HUES48 (cell line): Measurements from ENCODE around the gene DOCK6.
A peak's percentile ranks its signal among the peaks of the same experiment; 100 is the strongest.

Experiments used
- H3K27ac ChIP-seq: one replicate; pipeline ENCODE4 v1.7.0; 2013; ENCODE audit warnings: low read depth, low read length, inconsistent platforms
- H3K27me3 ChIP-seq: 2 replicates; pipeline ENCODE4 v1.6.1; 2013; ENCODE audit warnings: mild to moderate bottlenecking, low read length; ENCODE audit not compliant: control insufficient read depth, insufficient read depth
- H3K36me3 ChIP-seq: 2 replicates; pipeline ENCODE4 v1.6.1; 2013; ENCODE audit warnings: low read length; ENCODE audit not compliant: control insufficient read depth, insufficient read depth
- H3K4me1 ChIP-seq: 2 replicates; pipeline ENCODE4 v1.6.1; 2013; ENCODE audit warnings: mild to moderate bottlenecking, low read length; ENCODE audit not compliant: control insufficient read depth, insufficient read depth
- H3K4me3 ChIP-seq: 2 replicates; pipeline ENCODE4 v1.5.1; 2013; ENCODE audit warnings: mild to moderate bottlenecking, low read depth, low read length
- H3K9ac ChIP-seq: 2 replicates; pipeline ENCODE4 v1.6.1; 2013; ENCODE audit warnings: mild to moderate bottlenecking, low read depth, low read length, moderate library complexity
- H3K9me3 ChIP-seq: 2 replicates; pipeline ENCODE4 v1.6.1; 2013; ENCODE audit warnings: low read length; ENCODE audit not compliant: control insufficient read depth, insufficient read depth

The DOCK6 gene, protein sequence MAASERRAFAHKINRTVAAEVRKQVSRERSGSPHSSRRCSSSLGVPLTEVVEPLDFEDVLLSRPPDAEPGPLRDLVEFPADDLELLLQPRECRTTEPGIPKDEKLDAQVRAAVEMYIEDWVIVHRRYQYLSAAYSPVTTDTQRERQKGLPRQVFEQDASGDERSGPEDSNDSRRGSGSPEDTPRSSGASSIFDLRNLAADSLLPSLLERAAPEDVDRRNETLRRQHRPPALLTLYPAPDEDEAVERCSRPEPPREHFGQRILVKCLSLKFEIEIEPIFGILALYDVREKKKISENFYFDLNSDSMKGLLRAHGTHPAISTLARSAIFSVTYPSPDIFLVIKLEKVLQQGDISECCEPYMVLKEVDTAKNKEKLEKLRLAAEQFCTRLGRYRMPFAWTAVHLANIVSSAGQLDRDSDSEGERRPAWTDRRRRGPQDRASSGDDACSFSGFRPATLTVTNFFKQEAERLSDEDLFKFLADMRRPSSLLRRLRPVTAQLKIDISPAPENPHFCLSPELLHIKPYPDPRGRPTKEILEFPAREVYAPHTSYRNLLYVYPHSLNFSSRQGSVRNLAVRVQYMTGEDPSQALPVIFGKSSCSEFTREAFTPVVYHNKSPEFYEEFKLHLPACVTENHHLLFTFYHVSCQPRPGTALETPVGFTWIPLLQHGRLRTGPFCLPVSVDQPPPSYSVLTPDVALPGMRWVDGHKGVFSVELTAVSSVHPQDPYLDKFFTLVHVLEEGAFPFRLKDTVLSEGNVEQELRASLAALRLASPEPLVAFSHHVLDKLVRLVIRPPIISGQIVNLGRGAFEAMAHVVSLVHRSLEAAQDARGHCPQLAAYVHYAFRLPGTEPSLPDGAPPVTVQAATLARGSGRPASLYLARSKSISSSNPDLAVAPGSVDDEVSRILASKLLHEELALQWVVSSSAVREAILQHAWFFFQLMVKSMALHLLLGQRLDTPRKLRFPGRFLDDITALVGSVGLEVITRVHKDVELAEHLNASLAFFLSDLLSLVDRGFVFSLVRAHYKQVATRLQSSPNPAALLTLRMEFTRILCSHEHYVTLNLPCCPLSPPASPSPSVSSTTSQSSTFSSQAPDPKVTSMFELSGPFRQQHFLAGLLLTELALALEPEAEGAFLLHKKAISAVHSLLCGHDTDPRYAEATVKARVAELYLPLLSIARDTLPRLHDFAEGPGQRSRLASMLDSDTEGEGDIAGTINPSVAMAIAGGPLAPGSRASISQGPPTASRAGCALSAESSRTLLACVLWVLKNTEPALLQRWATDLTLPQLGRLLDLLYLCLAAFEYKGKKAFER (N-terminal part only)

DNA sequence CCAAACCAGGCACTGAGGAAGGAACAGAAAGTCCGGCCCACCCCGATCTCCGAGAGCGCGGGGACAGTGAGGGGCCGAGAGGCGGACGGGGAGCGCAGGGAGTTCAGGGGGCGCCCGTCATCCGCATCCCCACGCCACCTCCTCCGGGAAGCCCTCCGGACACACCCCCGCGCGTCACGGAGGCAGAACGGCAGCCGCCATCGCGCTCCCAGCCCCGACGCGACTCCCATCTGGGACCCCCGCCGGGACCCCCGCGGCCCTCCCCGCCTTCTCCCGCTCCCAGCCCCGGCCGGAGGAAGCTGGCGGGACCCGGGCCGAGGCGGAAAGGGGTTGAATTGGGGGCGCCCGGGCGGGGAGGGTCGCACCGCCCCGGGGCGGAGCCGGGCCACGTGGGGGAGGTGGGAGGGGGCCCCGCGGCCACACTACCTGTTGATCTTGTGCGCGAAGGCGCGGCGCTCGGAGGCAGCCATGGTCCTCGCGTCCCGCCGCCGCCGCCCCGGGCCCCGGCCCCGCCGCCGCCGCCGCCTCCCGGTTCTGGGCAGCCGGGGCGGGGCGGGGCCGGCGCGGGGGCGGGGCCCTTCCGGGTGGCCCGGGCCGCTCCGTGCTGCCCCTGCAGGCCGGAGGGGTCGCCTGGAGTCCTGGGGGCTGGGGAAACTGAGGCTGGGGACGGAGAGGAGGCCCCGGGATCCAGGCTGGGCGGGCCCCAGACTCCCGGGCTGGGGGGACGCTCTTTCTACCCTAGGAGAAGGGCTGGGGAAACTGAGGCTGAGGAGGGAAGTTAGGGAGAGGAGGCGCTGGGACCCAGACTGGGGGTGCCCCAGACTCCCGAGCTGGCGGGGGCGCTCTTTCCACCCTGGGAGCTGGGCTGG lies at the start of gene DOCK6:
Gene DOCK6, minus strand, starts transcription at position 554 of the 869 bp plus-strand sequence. Its CDS starts 84 bp downstream, at position 470.
- no peaks in the 10 kb centered on the region for H3K9me3 ChIP-seq
- no peaks in the 10 kb centered on the region for H3K36me3 ChIP-seq
- H3K27ac ChIP-seq = peak within 1 kb of the TSS; percentile 28
- H3K4me3 ChIP-seq = peak within 1 kb of the TSS; percentile 77
- H3K9ac ChIP-seq = no peak within 1 kb of the TSS; the same call in 1 of the 2 replicates
- no peaks in the 10 kb centered on the region for H3K4me1 ChIP-seq
- H3K27me3 ChIP-seq = no peaks in the 10 kb centered on the region

DNA sequence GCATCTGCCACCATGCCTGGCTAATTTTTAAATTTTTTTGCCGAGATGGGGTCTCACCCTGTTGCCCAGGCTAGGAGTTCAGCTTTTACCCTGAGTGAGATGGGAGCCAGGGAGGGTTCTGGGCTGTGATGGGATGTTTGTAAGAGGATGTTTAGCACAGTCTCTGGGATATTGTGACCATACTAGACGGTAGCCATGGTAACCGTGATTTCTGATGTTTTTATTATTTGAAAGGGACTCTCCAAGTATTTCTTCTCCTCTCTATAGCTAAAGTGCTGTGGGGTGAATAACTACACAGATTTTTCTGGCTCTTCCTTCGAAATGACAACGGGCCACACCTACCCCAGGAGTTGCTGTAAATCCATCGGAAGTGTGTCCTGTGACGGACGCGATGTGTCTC lies 44.0 kb upstream of the DOCK6 start:
- no peaks in the 10 kb centered on the region for H3K4me1 ChIP-seq
- H3K9ac ChIP-seq = no peak overlapping the region
- no peak overlapping the region for H3K27ac ChIP-seq
- no peaks in the 10 kb centered on the region for H3K27me3 ChIP-seq
- H3K36me3 ChIP-seq = no peaks in the 10 kb centered on the region
- H3K4me3 ChIP-seq = no peak overlapping the region
- no peaks in the 10 kb centered on the region for H3K9me3 ChIP-seq

DNA sequence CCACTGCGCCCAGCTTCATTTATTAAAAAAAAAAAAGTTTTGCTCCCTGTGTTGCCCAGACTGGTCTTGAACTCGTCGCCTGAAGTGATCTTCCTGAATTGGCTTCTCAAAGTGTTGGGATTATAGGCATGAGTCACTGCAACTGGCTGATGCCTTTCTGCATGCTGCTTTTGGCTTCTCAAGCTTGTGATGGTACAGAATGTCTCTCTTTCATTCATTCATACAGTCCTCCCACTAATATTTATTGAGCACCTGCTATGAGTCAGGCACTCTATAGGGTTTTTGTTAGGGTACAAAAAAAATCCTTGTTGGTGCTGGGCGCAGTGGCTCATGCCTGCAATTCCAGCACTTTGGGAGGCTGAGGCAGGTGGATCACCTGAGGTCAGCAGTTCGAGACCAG lies 42.6 kb upstream of the DOCK6 start:
- Histone ChIP-seq H3K27me3 (no peaks in the 10 kb centered on the region), H3K4me1 (no peaks in the 10 kb centered on the region)

DNA sequence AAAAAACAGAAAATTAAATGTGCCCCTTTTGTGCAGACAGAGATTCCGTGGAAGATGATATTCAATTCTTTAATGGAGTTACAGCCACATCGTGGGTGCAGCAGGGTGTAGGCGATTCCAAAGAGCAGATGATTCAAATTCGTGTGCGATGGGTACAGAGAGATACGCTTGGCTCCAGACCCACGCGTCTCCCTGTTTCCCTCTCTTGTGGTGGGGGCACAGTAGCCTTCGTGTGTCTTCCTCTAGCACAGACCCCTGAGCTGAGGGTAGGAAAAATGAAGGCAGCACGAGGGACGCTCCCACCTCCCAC lies 38.4 kb upstream of the DOCK6 start:
- Histone ChIP-seq H3K27ac (no peak overlapping the region), H3K4me1 (no peaks in the 10 kb centered on the region), H3K9me3 (no peaks in the 10 kb centered on the region), H3K9ac (no peak overlapping the region), H3K4me3 (no peak overlapping the region), H3K36me3 (no peaks in the 10 kb centered on the region), H3K27me3 (no peaks in the 10 kb centered on the region)

More for the DNA sequence above, 42.6 kb upstream of the DOCK6 start:
- no peak overlapping the region for H3K27ac ChIP-seq
- H3K4me3 ChIP-seq = no peak overlapping the region
- no peaks in the 10 kb centered on the region for H3K9me3 ChIP-seq
- no peak overlapping the region for H3K9ac ChIP-seq
- H3K36me3 ChIP-seq = no peaks in the 10 kb centered on the region

DNA sequence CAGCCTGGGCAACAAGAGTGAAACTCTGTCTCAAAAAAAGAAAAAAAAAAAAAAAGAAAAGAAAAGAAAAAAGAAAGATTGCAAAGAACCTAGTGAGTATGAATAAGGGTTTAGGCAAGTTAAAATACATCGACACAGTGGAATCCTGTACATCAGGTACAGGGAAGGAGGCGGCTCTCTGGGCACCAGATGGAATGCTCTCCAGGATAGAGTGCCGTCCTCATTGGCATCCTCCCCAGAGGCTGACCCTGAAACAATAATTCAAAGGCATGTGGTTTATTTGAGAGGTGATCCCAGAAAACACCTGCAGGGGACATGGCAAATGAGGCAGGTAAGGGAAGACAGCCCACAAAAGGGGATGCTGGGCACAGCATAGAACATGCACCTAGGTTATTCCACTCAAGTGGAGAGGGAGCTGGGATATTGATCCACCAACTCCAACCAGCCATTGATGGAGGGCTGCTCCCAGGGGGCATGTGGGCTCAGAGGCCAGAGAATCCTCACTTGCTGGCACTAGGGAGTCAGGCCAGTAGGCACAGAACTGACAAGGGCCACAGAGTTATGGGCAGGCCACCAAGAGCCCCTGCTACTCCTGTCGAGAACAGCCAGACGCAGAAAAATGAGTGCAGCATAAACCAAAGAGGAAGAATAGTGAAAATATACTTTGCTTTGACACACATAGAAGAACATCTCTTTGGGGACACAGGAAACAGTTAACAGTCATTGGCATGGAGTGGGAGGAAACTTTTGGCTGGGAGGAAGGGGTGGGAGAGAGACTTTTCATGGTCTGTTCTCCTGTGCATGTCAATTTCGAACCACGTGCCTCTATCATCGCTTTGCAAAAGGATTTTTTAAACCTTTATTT lies 37.9 kb upstream of the DOCK6 start:
- H3K36me3 ChIP-seq = no peaks in the 10 kb centered on the region
- no peak overlapping the region for H3K27ac ChIP-seq
- no peaks in the 10 kb centered on the region for H3K9me3 ChIP-seq
- no peak overlapping the region for H3K4me3 ChIP-seq
- H3K4me1 ChIP-seq = no peaks in the 10 kb centered on the region
- H3K9ac ChIP-seq = no peak overlapping the region
- H3K27me3 ChIP-seq = no peaks in the 10 kb centered on the region

DNA sequence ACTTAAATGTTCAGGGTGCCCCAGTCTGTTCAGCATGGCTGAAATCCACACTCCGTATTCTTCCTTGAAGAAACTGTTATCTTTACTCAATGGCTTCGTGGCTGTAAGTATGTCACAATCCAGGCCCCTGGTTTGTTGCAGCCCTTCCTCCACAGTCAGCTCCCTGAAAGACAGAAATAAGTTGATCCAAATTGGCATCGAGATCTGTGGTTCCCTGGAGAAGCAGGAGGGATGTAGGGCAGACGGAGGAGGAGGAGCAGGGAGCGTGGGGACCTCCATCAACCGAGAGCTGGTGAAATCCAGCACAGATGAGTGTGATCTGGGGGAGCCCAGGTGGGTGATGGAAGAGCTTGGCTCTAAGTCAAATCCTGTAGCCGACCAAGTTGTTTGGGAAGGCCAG lies 33.9 kb upstream of the DOCK6 start:
- H3K4me3 ChIP-seq = no peak overlapping the region
- no peak overlapping the region for H3K27ac ChIP-seq
- no peaks in the 10 kb centered on the region for H3K27me3 ChIP-seq
- peaks cover 3% of the 10 kb centered on the region; the same call in 1 of the 2 replicates for H3K4me1 ChIP-seq
- no peaks in the 10 kb centered on the region for H3K9me3 ChIP-seq
- H3K9ac ChIP-seq = no peak overlapping the region
- H3K36me3 ChIP-seq = no peaks in the 10 kb centered on the region

DNA sequence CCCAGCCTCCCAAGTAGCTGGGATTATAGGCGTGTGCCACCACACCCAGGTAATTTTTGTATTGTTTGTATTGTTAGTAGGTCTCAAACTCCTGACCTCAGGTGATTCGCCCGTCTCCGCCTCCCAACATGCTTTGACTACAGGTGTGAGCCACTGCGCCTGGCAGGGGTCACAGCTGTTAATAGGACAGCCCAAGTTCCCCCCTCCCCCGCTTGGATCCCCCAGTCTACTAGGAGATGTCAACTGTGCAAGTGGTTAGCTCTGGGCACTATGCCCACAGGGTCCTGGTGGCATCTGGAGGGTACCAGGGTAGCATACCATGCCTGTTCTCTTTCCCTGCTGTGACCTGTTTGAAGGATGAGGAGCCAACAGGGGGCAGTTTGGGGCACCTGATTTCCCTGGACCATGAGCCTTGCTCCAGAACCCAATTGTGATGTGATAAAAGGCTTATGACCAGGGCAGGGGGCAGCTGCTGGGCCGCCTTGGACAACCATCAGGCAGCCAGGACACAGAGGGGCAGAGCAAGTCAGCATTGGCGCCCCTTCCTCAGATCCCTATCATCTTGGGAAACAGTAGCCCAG lies 33.4 kb upstream of the DOCK6 start, which contains the start of gene TSPAN16:
Gene TSPAN16, plus strand, starts transcription at position 496 of the 581 bp plus-strand sequence. CDS start 138 bp downstream, outside the sequence.
- Histone ChIP-seq H3K27ac (no peak within 1 kb of the TSS), H3K9ac (no peak within 1 kb of the TSS), H3K9me3 (no peaks in the 10 kb centered on the region), H3K4me3 (no peak within 1 kb of the TSS), H3K36me3 (no peaks in the 10 kb centered on the region), H3K4me1 (peaks cover 3% of the 10 kb centered on the region; the same call in 1 of the 2 replicates), H3K27me3 (no peaks in the 10 kb centered on the region)

DNA sequence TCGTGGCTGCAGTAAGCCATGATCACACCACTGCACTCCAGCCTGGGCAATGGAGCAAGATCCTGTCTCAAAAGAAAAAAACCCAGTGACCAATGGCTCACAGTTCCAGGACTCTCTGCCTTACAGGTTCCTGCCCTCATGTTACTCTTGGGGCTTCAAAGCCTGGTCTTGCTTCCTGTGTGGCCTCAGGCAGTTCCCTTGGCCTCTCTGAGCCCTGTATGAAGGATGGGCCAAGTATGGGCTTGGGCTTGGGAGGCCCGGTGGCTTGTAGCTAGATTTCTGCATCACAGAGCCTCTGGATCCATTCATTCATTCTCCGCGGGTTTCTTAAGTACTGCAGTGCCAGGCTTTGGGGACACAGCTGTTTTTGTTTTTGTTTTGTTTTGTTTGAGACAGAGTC lies 32.9 kb upstream of the DOCK6 start:
- H3K4me1 ChIP-seq = peaks cover 3% of the 10 kb centered on the region; the same call in 1 of the 2 replicates
- no peaks in the 10 kb centered on the region for H3K36me3 ChIP-seq
- H3K27ac ChIP-seq = no peak overlapping the region
- no peak overlapping the region for H3K9ac ChIP-seq
- H3K9me3 ChIP-seq = no peaks in the 10 kb centered on the region
- H3K27me3 ChIP-seq = no peaks in the 10 kb centered on the region
- H3K4me3 ChIP-seq = no peak overlapping the region
